ENCODE data around the gene SLAMF6.

GRCh38 chr1:160481979-160482596, 41.0 kb downstream of the SLAMF6 start:
- TF ChIP-seq POLR2A (IDR thresholded peaks at IDR 0.05; ENCODE audit: low read depth, low read length), result no peak
- no peak for TF ChIP-seq TAF1 (IDR thresholded peaks at IDR 0.05; ENCODE audit: borderline replicate concordance, low read depth, low read length)
- no peak for TF ChIP-seq POLR2AphosphoS5 (IDR thresholded peaks at IDR 0.05; ENCODE audit: low read depth, low read length)

All from GM12892 (cell line).